Measurements from ENCODE around the gene CETN3.

CETN3 gene

GRCh38 chr5:90409318-90410177, at the start of gene CETN3:
CETN3 (minus strand) TSS chr5:90409756; CDS start chr5:90409661, 95 bp downstream.
- Histone ChIP-seq H3K36me3 (ENCODE audit: control insufficient read depth, insufficient read depth, low read length) (peaks cover 11% of the 10 kb centered on the region), H3K27ac (ENCODE audit: low read depth, low read length) (peak within 1 kb of the TSS; percentile 82), H3K27me3 (ENCODE audit: control insufficient read depth, insufficient read depth, low read length) (no peaks in the 10 kb centered on the region), H3K4me1 (ENCODE audit: control insufficient read depth, insufficient read depth, low read length) (peaks cover 19% of the 10 kb centered on the region), H3K9me3 (ENCODE audit: control insufficient read depth, insufficient read depth, low read depth, low read length) (no peaks in the 10 kb centered on the region), H3K9ac (ENCODE audit: low read length) (peak within 1 kb of the TSS; percentile 94), H3K4me3 (ENCODE audit: low read depth, low read length) (peak within 1 kb of the TSS; percentile 87)

- no peak overlapping the region for H3K9ac ChIP-seq (ENCODE audit: low read length)
- H3K36me3 ChIP-seq (ENCODE audit: control insufficient read depth, insufficient read depth, low read length) = no peaks in the 10 kb centered on the region
- no peak overlapping the region for H3K27ac ChIP-seq (ENCODE audit: low read depth, low read length)
- H3K4me1 ChIP-seq (ENCODE audit: control insufficient read depth, insufficient read depth, low read length) = no peaks in the 10 kb centered on the region
- H3K9me3 ChIP-seq (ENCODE audit: control insufficient read depth, insufficient read depth, low read depth, low read length) = no peaks in the 10 kb centered on the region
- H3K4me3 ChIP-seq (ENCODE audit: low read depth, low read length) = no peak overlapping the region
- no peaks in the 10 kb centered on the region for H3K27me3 ChIP-seq (ENCODE audit: control insufficient read depth, insufficient read depth, low read length)
Observed at GRCh38 chr5:90446961-90447360, 37.4 kb upstream of the CETN3 start.

GRCh38 chr5:90440644-90441043, 31.1 kb upstream of the CETN3 start:
- Histone ChIP-seq H3K27me3 (ENCODE audit: control insufficient read depth, insufficient read depth, low read length) (no peaks in the 10 kb centered on the region), H3K4me1 (ENCODE audit: control insufficient read depth, insufficient read depth, low read length) (peaks cover 6% of the 10 kb centered on the region; the same call in 1 of the 2 replicates), H3K9me3 (ENCODE audit: control insufficient read depth, insufficient read depth, low read depth, low read length) (no peaks in the 10 kb centered on the region), H3K9ac (ENCODE audit: low read length) (no peak overlapping the region), H3K36me3 (ENCODE audit: control insufficient read depth, insufficient read depth, low read length) (no peaks in the 10 kb centered on the region), H3K4me3 (ENCODE audit: low read depth, low read length) (no peak overlapping the region), H3K27ac (ENCODE audit: low read depth, low read length) (no peak overlapping the region)

- Histone ChIP-seq H3K36me3 (ENCODE audit: control insufficient read depth, insufficient read depth, low read length) (no peaks in the 10 kb centered on the region), H3K4me3 (ENCODE audit: low read depth, low read length) (no peak overlapping the region), H3K9ac (ENCODE audit: low read length) (no peak overlapping the region), H3K27ac (ENCODE audit: low read depth, low read length) (no peak overlapping the region), H3K9me3 (ENCODE audit: control insufficient read depth, insufficient read depth, low read depth, low read length) (no peaks in the 10 kb centered on the region), H3K4me1 (ENCODE audit: control insufficient read depth, insufficient read depth, low read length) (peaks cover 6% of the 10 kb centered on the region; the same call in 1 of the 2 replicates), H3K27me3 (ENCODE audit: control insufficient read depth, insufficient read depth, low read length) (no peaks in the 10 kb centered on the region)
Observed at GRCh38 chr5:90438100-90438499, 28.5 kb upstream of the CETN3 start.

GRCh38 chr5:90437663-90438062, 28.1 kb upstream of the CETN3 start:
- Histone ChIP-seq H3K9me3 (ENCODE audit: control insufficient read depth, insufficient read depth, low read depth, low read length) (no peaks in the 10 kb centered on the region), H3K9ac (ENCODE audit: low read length) (no peak overlapping the region), H3K4me1 (ENCODE audit: control insufficient read depth, insufficient read depth, low read length) (peaks cover 6% of the 10 kb centered on the region; the same call in 1 of the 2 replicates), H3K27me3 (ENCODE audit: control insufficient read depth, insufficient read depth, low read length) (no peaks in the 10 kb centered on the region), H3K36me3 (ENCODE audit: control insufficient read depth, insufficient read depth, low read length) (no peaks in the 10 kb centered on the region), H3K4me3 (ENCODE audit: low read depth, low read length) (no peak overlapping the region), H3K27ac (ENCODE audit: low read depth, low read length) (no peak overlapping the region)

GRCh38 chr5:90434116-90434714, 24.7 kb upstream of the CETN3 start:
- H3K27ac ChIP-seq (ENCODE audit: low read depth, low read length) = no peak overlapping the region
- no peak overlapping the region for H3K4me3 ChIP-seq (ENCODE audit: low read depth, low read length)
- H3K9me3 ChIP-seq (ENCODE audit: control insufficient read depth, insufficient read depth, low read depth, low read length) = no peaks in the 10 kb centered on the region
- no peaks in the 10 kb centered on the region for H3K4me1 ChIP-seq (ENCODE audit: control insufficient read depth, insufficient read depth, low read length)
- H3K27me3 ChIP-seq (ENCODE audit: control insufficient read depth, insufficient read depth, low read length) = no peaks in the 10 kb centered on the region
- no peak overlapping the region for H3K9ac ChIP-seq (ENCODE audit: low read length)
- no peaks in the 10 kb centered on the region for H3K36me3 ChIP-seq (ENCODE audit: control insufficient read depth, insufficient read depth, low read length)

- no peaks in the 10 kb centered on the region for H3K9me3 ChIP-seq (ENCODE audit: control insufficient read depth, insufficient read depth, low read depth, low read length)
- H3K9ac ChIP-seq (ENCODE audit: low read length) = no peak overlapping the region
- H3K4me1 ChIP-seq (ENCODE audit: control insufficient read depth, insufficient read depth, low read length) = 0 out of 2 replicates have a peak, but pooled peaks cover 4% of the 10 kb centered on the region
- no peaks in the 10 kb centered on the region for H3K27me3 ChIP-seq (ENCODE audit: control insufficient read depth, insufficient read depth, low read length)
- no peak overlapping the region for H3K27ac ChIP-seq (ENCODE audit: low read depth, low read length)
- no peaks in the 10 kb centered on the region for H3K36me3 ChIP-seq (ENCODE audit: control insufficient read depth, insufficient read depth, low read length)
- H3K4me3 ChIP-seq (ENCODE audit: low read depth, low read length) = no peak overlapping the region
Observed at GRCh38 chr5:90424245-90424644, 14.7 kb upstream of the CETN3 start.

GRCh38 chr5:90421136-90421535, 11.6 kb upstream of the CETN3 start:
- Histone ChIP-seq H3K9ac (ENCODE audit: low read length) (no peak overlapping the region), H3K4me3 (ENCODE audit: low read depth, low read length) (no peak overlapping the region), H3K36me3 (ENCODE audit: control insufficient read depth, insufficient read depth, low read length) (no peaks in the 10 kb centered on the region), H3K27me3 (ENCODE audit: control insufficient read depth, insufficient read depth, low read length) (no peaks in the 10 kb centered on the region), H3K27ac (ENCODE audit: low read depth, low read length) (no peak overlapping the region), H3K4me1 (ENCODE audit: control insufficient read depth, insufficient read depth, low read length) (0 out of 2 replicates have a peak, but pooled peaks cover 4% of the 10 kb centered on the region), H3K9me3 (ENCODE audit: control insufficient read depth, insufficient read depth, low read depth, low read length) (no peaks in the 10 kb centered on the region)

- H3K27me3 ChIP-seq (ENCODE audit: control insufficient read depth, insufficient read depth, low read length) = no peaks in the 10 kb centered on the region
- H3K36me3 ChIP-seq (ENCODE audit: control insufficient read depth, insufficient read depth, low read length) = no peaks in the 10 kb centered on the region
- no peak overlapping the region for H3K27ac ChIP-seq (ENCODE audit: low read depth, low read length)
Observed at GRCh38 chr5:90418214-90418613, 8.7 kb upstream of the CETN3 start.

GRCh38 chr5:90410178-90410762, 714 bp upstream of the CETN3 start:
- Histone ChIP-seq H3K27ac (ENCODE audit: low read depth, low read length) (peak overlapping the region; percentile 82), H3K9ac (ENCODE audit: low read length) (peak overlapping the region; percentile 93), H3K36me3 (ENCODE audit: control insufficient read depth, insufficient read depth, low read length) (peaks cover 6% of the 10 kb centered on the region; the same call in 1 of the 2 replicates), H3K4me1 (ENCODE audit: control insufficient read depth, insufficient read depth, low read length) (peaks cover 19% of the 10 kb centered on the region), H3K27me3 (ENCODE audit: control insufficient read depth, insufficient read depth, low read length) (no peaks in the 10 kb centered on the region), H3K9me3 (ENCODE audit: control insufficient read depth, insufficient read depth, low read depth, low read length) (no peaks in the 10 kb centered on the region), H3K4me3 (ENCODE audit: low read depth, low read length) (peak overlapping the region; percentile 84)

More at GRCh38 chr5:90418214-90418613, 8.7 kb upstream of the CETN3 start:
- Histone ChIP-seq H3K9ac (ENCODE audit: low read length) (no peak overlapping the region), H3K4me1 (ENCODE audit: control insufficient read depth, insufficient read depth, low read length) (0 out of 2 replicates have a peak, but pooled peaks cover 4% of the 10 kb centered on the region), H3K4me3 (ENCODE audit: low read depth, low read length) (no peak overlapping the region), H3K9me3 (ENCODE audit: control insufficient read depth, insufficient read depth, low read depth, low read length) (no peaks in the 10 kb centered on the region)
